Posterior vena cava (tissue), 2 donors: Measurements from ENCODE around the gene MARK2. TPM values are rescaled to one million over a fixed set of nuclear protein-coding genes. Genes with fewer than 3 reads are reported as not detected.
A peak's percentile ranks its signal among the peaks of the same experiment; 100 is the strongest.
"Not testable (repeated sequence)": the region's sequence is repeated elsewhere in the genome, so short reads cannot be mapped to it uniquely, and the experiment has no call there.

ENCODE experiments used
- DNase-seq: peaks from one replicate; pipeline ENCODE4 v3.0.0-alpha.2; 2020; ENCODE audit warnings: low spot score
- intact Hi-C, 2 donors: fragments of 100-400 bp; cut with DNase I; formaldehyde crosslinking; loops; one replicate each; pipeline versions ENCODE4 v1.14.1 to v1.14.2; 2022 to 2023
- total RNA-seq, 2 donors: library from RNA; stranded (reverse); fragmentation: NEBNext Ultra II Directional; extraction: Animal tissue kit (Norgen Biotek cat#: 25700); gene quantifications; one replicate each; pipeline ENCODE4 v1.2.1, GENCODE V29; 2021
- donor health status: DM: yes; HTN: yes; CAD: no.
- donor health status: DM: yes; HTN: yes; CAD: no.

MARK2 gene
- total RNA-seq, 2 donors from 2014 or later: 20.5 to 24.5 TPM

GRCh38 chr11:63845911-63846310 lies 7.0 kb downstream of the MARK2 start:
- peak; percentile 49 for DNase-seq
- intact Hi-C loops: no loop called here

- peak; percentile 4 for DNase-seq
- intact Hi-C loops: no loop called here
Observed at GRCh38 chr11:63846897-63847296, 8.0 kb downstream of the MARK2 start.

- intact Hi-C loops: no loop called here
Observed at GRCh38 chr11:63847363-63847762, 8.5 kb downstream of the MARK2 start.

GRCh38 chr11:63849691-63850090 lies 10.8 kb downstream of the MARK2 start:
- DNase-seq: no peak
- intact Hi-C loops: no loop called here

More at GRCh38 chr11:63847363-63847762, 8.5 kb downstream of the MARK2 start:
- DNase-seq: no peak

GRCh38 chr11:63850920-63851319 lies 12.0 kb downstream of the MARK2 start:
- intact Hi-C loops: no loop called here
- DNase-seq: peak; percentile 3

- intact Hi-C loops: no loop called here
- DNase-seq: peak; percentile 9
Observed at GRCh38 chr11:63851364-63851763, 12.5 kb downstream of the MARK2 start.

- no peak for DNase-seq
- intact Hi-C loops: no loop called here
Observed at GRCh38 chr11:63853476-63853875, 14.6 kb downstream of the MARK2 start.

- intact Hi-C loops: no loop called here
- no peak for DNase-seq
Observed at GRCh38 chr11:63854696-63855095, 15.8 kb downstream of the MARK2 start.

DNA sequence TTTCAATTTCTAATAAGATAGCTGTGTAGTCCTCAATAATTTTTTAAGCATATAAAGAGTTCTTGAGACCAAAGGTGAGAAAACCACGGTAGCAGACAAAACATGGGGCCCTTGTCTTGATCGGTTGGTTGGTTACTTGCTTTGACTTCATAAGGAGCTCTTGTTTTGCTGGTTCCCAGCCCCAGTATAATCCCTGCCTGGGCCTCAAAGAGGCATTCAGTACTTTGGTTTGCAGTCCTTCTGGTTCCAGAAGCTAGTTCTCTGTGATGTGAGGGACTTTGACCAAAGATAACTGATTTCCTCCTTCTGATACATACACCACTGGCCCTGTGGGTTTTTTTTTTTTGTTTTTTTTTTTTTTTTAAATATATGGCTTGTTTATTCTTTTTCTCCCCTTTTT lies 17.1 kb downstream of the MARK2 start:
- intact Hi-C loops: no loop called here
- DNase-seq: peak; percentile 1

- intact Hi-C loops: no loop called here
- DNase-seq: peak; percentile 82
Observed at GRCh38 chr11:63858628-63859550, 20.0 kb downstream of the MARK2 start.

- intact Hi-C loops: no loop called here
- DNase-seq: peak; percentile 35
Observed at GRCh38 chr11:63862923-63863322, 24.0 kb downstream of the MARK2 start.

- intact Hi-C loops: not testable (repeated sequence)
- DNase-seq: peak; percentile 29
Observed at GRCh38 chr11:63863620-63864019, 24.7 kb downstream of the MARK2 start.

- DNase-seq: peak; percentile 87
- intact Hi-C loops: no loop called here
Observed at GRCh38 chr11:63866211-63866610, 27.3 kb downstream of the MARK2 start.

DNA sequence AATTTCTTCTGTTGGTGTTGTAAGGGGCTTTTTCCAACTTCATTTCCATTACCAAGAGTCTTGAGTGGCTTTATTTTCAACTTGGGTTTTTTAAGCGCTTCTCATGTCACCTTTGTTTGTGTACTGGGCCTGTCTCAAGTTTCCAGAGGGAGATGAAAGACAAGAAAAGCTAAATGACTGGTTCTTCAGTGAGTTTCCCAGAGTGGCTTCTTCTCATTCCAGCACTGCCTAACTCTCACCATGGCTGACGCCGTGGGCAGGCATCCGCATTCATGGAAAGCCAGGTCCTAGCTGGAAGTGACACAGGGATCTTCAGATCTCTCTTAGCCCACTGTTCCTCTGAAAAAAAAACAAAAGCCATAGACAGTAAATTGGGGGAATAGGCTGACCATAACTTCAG lies 28.6 kb downstream of the MARK2 start:
- peak; percentile 43 for DNase-seq
- intact Hi-C loops: no loop called here

DNA sequence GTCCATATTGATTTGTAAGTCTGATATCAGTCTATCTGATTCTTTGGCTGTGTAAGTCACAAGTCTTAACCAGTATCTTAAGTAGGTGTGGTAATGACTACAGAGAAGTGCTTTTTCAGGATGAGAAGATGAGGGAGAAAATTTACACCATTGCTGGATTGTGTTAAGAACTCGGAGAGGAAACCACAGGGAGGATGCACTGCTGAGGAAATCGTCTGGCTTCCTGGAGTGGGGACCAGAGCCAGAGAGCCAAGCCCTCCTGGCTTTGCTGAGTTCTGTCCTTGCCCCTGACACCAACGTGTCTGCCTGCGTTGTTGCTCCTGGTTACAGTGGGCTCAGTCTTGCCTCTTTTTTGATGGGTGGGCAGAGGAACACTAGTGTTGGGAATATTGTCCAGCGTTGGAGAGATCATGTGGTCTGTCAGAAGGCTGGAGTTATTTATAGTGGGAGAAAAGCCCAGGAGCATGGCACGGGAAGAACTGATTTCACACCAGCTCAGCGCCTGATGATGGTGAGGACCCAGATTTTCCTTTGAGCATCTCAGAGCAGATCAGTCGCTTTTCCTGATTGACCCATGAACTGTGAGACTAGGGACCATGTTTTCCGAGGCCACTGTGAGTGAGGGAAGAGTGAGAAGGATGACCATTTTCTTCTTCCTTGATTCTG lies 29.6 kb downstream of the MARK2 start:
- DNase-seq: peak; percentile 31
- intact Hi-C loops: no loop called here

DNA sequence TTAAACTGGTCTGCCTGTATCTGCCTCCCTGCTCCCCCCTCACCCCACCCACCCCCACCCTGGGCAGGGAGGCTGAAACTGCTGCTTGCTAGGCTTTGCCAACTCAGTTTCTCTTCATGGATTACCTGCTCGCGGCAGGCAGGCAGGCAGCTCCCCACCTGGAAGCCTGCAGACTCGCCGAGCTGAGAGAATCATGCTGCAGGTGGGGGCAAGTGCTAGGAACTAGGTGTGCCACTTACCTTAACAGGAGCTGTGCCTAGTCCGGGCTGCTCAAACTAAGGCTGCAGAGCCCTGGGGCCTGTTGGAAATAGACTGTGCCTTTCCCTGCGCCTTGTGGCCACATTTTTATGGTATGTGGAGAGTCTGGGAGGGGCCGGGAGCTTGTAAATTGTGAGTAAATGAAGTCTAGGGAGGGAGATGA lies 30.3 kb downstream of the MARK2 start:
- intact Hi-C loops: no loop called here
- DNase-seq: peak; percentile 45

GRCh38 chr11:63869683-63870082 lies 30.8 kb downstream of the MARK2 start:
- intact Hi-C loops: no loop called here
- DNase-seq: peak; percentile 46

DNA sequence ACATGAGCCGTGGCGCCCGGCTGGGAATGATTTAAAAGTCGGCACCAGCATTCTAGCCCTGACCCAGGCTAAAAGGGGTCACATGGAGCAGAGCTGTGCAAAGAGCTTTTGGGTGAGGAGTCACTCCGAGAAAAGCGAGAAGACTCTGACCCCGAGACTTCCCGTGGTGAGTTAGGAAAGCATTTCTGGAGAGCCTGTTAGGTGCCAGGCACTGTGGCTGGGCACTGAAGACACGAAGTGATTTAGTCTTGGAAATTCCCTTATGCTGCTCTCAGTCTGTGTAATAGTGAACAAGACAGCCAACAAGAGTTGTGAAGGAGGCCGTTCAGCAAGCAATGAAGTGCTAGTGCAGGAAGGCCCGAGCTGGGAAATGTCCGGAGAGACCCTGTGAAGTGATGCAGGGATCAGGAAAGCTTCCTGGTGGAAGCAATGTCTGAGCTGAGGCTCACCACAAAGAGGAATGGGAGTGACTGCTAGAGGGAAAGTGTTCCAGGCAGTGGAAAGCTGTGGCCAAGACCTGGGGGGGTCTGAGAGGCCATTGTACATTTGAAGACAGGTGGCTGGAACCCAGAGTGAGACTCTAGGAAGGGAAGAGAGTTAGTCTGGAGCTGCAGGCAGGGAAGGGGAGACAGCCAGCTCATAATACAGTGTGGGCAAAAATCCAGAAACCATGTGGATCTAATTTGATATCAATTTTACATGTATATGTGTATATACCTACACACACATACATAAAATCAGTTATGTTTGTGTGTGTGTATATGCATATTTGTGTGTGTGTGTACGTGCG lies 31.6 kb downstream of the MARK2 start:
- peak; percentile 30 for DNase-seq
- intact Hi-C loops: no loop called here

- DNase-seq: peak; percentile 92
- intact Hi-C loops: no loop called here
Observed at GRCh38 chr11:63871962-63872799, 33.3 kb downstream of the MARK2 start.
